GM10266 (cell line): Measurements from ENCODE around the gene SLC6A8.

Experiments
- DNase-seq: peaks from one replicate; pipeline ENCODE4 v3.0.0; 2012; ENCODE audit errors: extremely low spot score
- CTCF ChIP-seq: IDR thresholded peaks from 2 replicates; pipeline ENCODE4 v1.5.1; 2012; ENCODE audit warnings: mild to moderate bottlenecking, low read depth; ENCODE audit not compliant: control insufficient read depth, insufficient read depth; ENCODE audit errors: missing control alignments

Gene SLC6A8

GRCh38 chrX:153732401-153732800 lies 44.7 kb downstream of the SLC6A8 start:
- TF ChIP-seq CTCF, result no peak
- no peak for DNase-seq

GRCh38 chrX:153733651-153734240 lies 46.0 kb downstream of the SLC6A8 start:
- DNase-seq, result no peak
- no peak for TF ChIP-seq CTCF

GRCh38 chrX:153734871-153735270 lies 47.1 kb downstream of the SLC6A8 start:
- no peak for DNase-seq
- TF ChIP-seq CTCF, result no peak

GRCh38 chrX:153735274-153735673 lies 47.5 kb downstream of the SLC6A8 start:
- no peak for DNase-seq
- no peak for TF ChIP-seq CTCF

- DNase-seq, result no peak
- TF ChIP-seq CTCF, result no peak
These were observed 48.5 kb downstream of the SLC6A8 start for GRCh38 chrX:153736071-153736820.

GRCh38 chrX:153736871-153737441 lies 49.2 kb downstream of the SLC6A8 start:
- TF ChIP-seq CTCF, result no peak

GRCh38 chrX:153738056-153738605 lies 50.4 kb downstream of the SLC6A8 start:
- no peak for DNase-seq
- TF ChIP-seq CTCF, result no peak

More at GRCh38 chrX:153736871-153737441, 49.2 kb downstream of the SLC6A8 start:
- no peak for DNase-seq
